ENCODE measurements around the gene CCDC85A. TPM values are rescaled to one million over a fixed set of nuclear protein-coding genes. Genes with fewer than 3 reads are reported as not detected.

The CCDC85A gene
- polyA plus RNA-seq, 1 donor from 2014 or later: 24.7 TPM

GRCh38 chr2:56268856-56269255 lies 85.1 kb downstream of the CCDC85A start:
- TF ChIP-seq EZH2 (IDR thresholded peaks at IDR 0.05; ENCODE audit: borderline replicate concordance, insufficient read depth, low read length, poor library complexity, severe bottlenecking): no peak
- no peak for TF ChIP-seq MXI1 (conservative IDR thresholded peaks at IDR 0.05; ENCODE audit: poor library complexity, severe bottlenecking)
- TF ChIP-seq TAF1 (IDR thresholded peaks at IDR 0.05; ENCODE audit: low read depth): no peak
- TF ChIP-seq RAD21 (conservative IDR thresholded peaks at IDR 0.05): no peak
- no peak for TF ChIP-seq SMC3 (conservative IDR thresholded peaks at IDR 0.05; ENCODE audit: poor library complexity)
- TF ChIP-seq POLR2AphosphoS5 (IDR thresholded peaks at IDR 0.05): no peak
- no peak for TF ChIP-seq EP300 (conservative IDR thresholded peaks at IDR 0.05; ENCODE audit: poor library complexity, severe bottlenecking)
- TF ChIP-seq CTCF (IDR thresholded peaks at IDR 0.05; ENCODE audit: poor library complexity, severe bottlenecking): no peak
- Histone ChIP-seq H3K9ac (ENCODE audit: low read length) (no peak overlapping the region), H3F3A (ENCODE audit: insufficient read depth, low read length, poor library complexity, severe bottlenecking) (peaks cover 3% of the 10 kb centered on the region), H3K27ac (ENCODE audit: low read length) (no peak overlapping the region), H3K9me2 (ENCODE audit: insufficient read depth, low read length) (no peaks in the 10 kb centered on the region), H3K27me3 (ENCODE audit: insufficient read depth, low read depth, low read length) (no peaks in the 10 kb centered on the region), H3K4me3 (ENCODE audit: low read length) (no peak overlapping the region), H3K79me2 (replicated peaks; ENCODE audit: insufficient read depth, low read length) (no peaks in the 10 kb centered on the region), H4K20me1 (ENCODE audit: insufficient read depth) (no peaks in the 10 kb centered on the region), H2AFZ (ENCODE audit: low read depth, low read length) (no peak overlapping the region), H3K9me3 (ENCODE audit: low read length) (no peaks in the 10 kb centered on the region), H3K36me3 (ENCODE audit: insufficient read depth, low read length) (no peaks in the 10 kb centered on the region), H3K4me2 (ENCODE audit: low read length) (no peak overlapping the region)

- no peak overlapping the region for H3K9ac ChIP-seq (ENCODE audit: low read length)
- no peaks in the 10 kb centered on the region for H3K27me3 ChIP-seq (ENCODE audit: insufficient read depth, low read depth, low read length)
- no peak overlapping the region for H3K4me3 ChIP-seq (ENCODE audit: low read length)
- H3K27ac ChIP-seq (ENCODE audit: low read length): no peak overlapping the region
- H3K79me2 ChIP-seq (replicated peaks; ENCODE audit: insufficient read depth, low read length): no peaks in the 10 kb centered on the region
- no peaks in the 10 kb centered on the region for H3K9me2 ChIP-seq (ENCODE audit: insufficient read depth, low read length)
- no peak for TF ChIP-seq EZH2 (IDR thresholded peaks at IDR 0.05; ENCODE audit: borderline replicate concordance, insufficient read depth, low read length, poor library complexity, severe bottlenecking)
- TF ChIP-seq RAD21 (conservative IDR thresholded peaks at IDR 0.05): no peak
- TF ChIP-seq REST (IDR thresholded peaks at IDR 0.05; ENCODE audit: borderline replicate concordance): no peak
- no peak for TF ChIP-seq EP300 (conservative IDR thresholded peaks at IDR 0.05; ENCODE audit: poor library complexity, severe bottlenecking)
- H3K9me3 ChIP-seq (ENCODE audit: low read length): no peaks in the 10 kb centered on the region
- no peaks in the 10 kb centered on the region for H3K36me3 ChIP-seq (ENCODE audit: insufficient read depth, low read length)
- H3F3A ChIP-seq (ENCODE audit: insufficient read depth, low read length, poor library complexity, severe bottlenecking): no peaks in the 10 kb centered on the region
- no peak overlapping the region for H2AFZ ChIP-seq (ENCODE audit: low read depth, low read length)
- no peak overlapping the region for H3K4me2 ChIP-seq (ENCODE audit: low read length)
- H4K20me1 ChIP-seq (ENCODE audit: insufficient read depth): no peaks in the 10 kb centered on the region
Measured at GRCh38 chr2:56271275-56271674, 87.5 kb downstream of the CCDC85A start.

DNA sequence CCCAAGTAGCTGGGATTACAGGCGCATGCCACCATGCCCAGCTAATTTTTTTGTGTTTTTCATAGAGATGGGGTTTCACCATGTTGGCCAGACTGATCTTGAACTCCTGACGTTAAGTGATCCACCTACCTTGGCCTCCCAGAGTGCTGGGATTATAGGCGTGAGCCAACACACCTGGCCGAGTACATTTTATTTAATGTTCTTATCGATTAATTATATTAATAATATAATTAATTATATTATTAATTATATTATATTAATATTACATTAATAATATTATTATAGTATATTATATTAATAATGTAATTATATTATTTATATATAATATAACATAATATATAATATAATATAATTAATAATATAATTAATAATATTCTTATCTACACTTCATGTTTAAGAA lies 101.4 kb downstream of the CCDC85A start:
- Histone ChIP-seq H3F3A (ENCODE audit: insufficient read depth, low read length, poor library complexity, severe bottlenecking) (no peaks in the 10 kb centered on the region), H4K20me1 (ENCODE audit: insufficient read depth) (no peaks in the 10 kb centered on the region), H3K9me2 (ENCODE audit: insufficient read depth, low read length) (no peaks in the 10 kb centered on the region), H3K9me3 (ENCODE audit: low read length) (no peaks in the 10 kb centered on the region), H3K27me3 (ENCODE audit: insufficient read depth, low read depth, low read length) (no peaks in the 10 kb centered on the region), H3K36me3 (ENCODE audit: insufficient read depth, low read length) (no peaks in the 10 kb centered on the region), H2AFZ (ENCODE audit: low read depth, low read length) (no peak overlapping the region), H3K4me2 (ENCODE audit: low read length) (no peak overlapping the region), H3K9ac (ENCODE audit: low read length) (no peak overlapping the region), H3K27ac (ENCODE audit: low read length) (no peak overlapping the region), H3K4me3 (ENCODE audit: low read length) (no peak overlapping the region), H3K79me2 (replicated peaks; ENCODE audit: insufficient read depth, low read length) (no peaks in the 10 kb centered on the region)
- TF ChIP-seq REST (IDR thresholded peaks at IDR 0.05; ENCODE audit: borderline replicate concordance) (no peak), TAF1 (IDR thresholded peaks at IDR 0.05; ENCODE audit: low read depth) (no peak), MXI1 (conservative IDR thresholded peaks at IDR 0.05; ENCODE audit: poor library complexity, severe bottlenecking) (no peak), EZH2 (IDR thresholded peaks at IDR 0.05; ENCODE audit: borderline replicate concordance, insufficient read depth, low read length, poor library complexity, severe bottlenecking) (no peak), POLR2AphosphoS5 (IDR thresholded peaks at IDR 0.05) (no peak), SMC3 (conservative IDR thresholded peaks at IDR 0.05; ENCODE audit: poor library complexity) (no peak), RAD21 (conservative IDR thresholded peaks at IDR 0.05) (no peak), EP300 (conservative IDR thresholded peaks at IDR 0.05; ENCODE audit: poor library complexity, severe bottlenecking) (no peak), CTCF (IDR thresholded peaks at IDR 0.05; ENCODE audit: poor library complexity, severe bottlenecking) (no peak)
